HG02852 (cell line): ENCODE results near the gene C6orf47.

Source experiments
- ATAC-seq: cut with Tn5 transposase; IDR thresholded peaks from one replicate; pipeline ENCODE4 v1.9.1; 2021; ENCODE audit warnings: mild to moderate bottlenecking, moderate library complexity; ENCODE audit not compliant: unreplicated experiment

The C6orf47 gene

DNA sequence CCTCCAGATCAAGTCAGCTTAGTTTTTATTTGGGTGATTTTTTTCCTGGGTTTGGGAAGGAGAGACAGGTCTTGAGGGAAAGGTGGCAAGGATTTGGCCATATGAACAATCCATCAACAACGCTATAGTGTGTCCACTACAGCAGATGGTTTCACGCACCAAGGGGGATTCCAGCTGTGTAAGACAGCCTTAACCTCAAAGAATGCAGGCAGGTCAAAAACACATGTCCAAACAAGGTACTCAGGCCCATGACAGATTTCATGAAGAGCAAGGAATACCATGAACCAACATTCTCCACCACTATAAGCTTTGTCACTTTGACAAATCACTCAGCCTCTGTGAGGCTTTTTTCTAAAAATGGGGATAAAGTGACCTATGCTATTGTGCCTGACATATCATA is 43.6 kb downstream of the C6orf47 start:
- ATAC-seq, result no peak

DNA sequence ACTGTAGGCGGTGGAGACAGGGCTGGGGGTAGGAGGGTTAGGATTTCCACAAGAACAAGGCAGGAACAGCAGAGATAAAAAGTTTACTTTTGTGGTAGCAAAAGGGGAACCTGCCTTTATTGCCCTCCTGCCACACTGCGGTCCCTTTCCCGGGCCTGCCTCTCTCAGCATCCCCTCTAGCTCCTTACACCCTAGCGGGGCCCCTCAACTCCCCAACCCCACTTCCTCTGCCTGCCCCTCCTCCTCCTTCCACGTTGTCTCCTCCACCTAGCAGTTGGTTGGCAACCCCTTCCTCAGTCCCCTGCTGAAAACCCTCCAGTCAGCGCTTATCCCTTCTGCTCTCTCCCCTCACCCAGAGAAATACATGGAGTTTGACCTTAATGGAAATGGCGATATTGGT is 44.8 kb downstream of the C6orf47 start:
- ATAC-seq, result no peak

GRCh38 chr6:31614684-31615578 is 45.6 kb downstream of the C6orf47 start, which contains the start of gene AIF1:
Gene AIF1 (plus strand): TSS chr6:31615234. CDS start chr6:31615330, 96 bp downstream.
- ATAC-seq, result no peak

GRCh38 chr6:31614075-31614619 is 46.4 kb downstream of the C6orf47 start:
- ATAC-seq, result no peak

DNA sequence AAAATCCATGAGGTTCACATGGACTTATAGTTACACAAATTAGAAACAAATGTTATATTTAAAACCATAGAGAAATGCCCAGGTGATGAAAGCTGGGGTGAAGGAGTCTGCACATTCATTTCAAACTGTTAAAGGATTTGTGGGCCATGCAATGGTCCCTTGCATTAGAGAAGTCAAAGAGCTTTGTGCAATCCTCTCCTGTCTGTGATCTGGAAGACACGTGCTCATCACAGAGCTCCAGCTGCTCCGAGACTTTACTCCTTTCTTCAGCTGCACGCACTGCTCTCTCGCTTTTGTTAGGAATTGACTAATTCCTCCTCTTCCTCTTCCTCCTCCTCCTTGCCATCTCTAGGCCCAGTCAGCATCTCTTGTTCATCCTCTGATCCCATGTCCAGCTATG is 49.6 kb downstream of the C6orf47 start:
- ATAC-seq, result no peak

GRCh38 chr6:31609519-31610406 is 50.8 kb downstream of the C6orf47 start:
- no peak for ATAC-seq
